ENCODE measurements around the gene PSMG1.
"Not testable (repeated sequence)": the region's sequence is repeated elsewhere in the genome, so short reads cannot be mapped to it uniquely, and the experiment has no call there.

The PSMG1 gene, protein sequence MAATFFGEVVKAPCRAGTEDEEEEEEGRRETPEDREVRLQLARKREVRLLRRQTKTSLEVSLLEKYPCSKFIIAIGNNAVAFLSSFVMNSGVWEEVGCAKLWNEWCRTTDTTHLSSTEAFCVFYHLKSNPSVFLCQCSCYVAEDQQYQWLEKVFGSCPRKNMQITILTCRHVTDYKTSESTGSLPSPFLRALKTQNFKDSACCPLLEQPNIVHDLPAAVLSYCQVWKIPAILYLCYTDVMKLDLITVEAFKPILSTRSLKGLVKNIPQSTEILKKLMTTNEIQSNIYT

DNA sequence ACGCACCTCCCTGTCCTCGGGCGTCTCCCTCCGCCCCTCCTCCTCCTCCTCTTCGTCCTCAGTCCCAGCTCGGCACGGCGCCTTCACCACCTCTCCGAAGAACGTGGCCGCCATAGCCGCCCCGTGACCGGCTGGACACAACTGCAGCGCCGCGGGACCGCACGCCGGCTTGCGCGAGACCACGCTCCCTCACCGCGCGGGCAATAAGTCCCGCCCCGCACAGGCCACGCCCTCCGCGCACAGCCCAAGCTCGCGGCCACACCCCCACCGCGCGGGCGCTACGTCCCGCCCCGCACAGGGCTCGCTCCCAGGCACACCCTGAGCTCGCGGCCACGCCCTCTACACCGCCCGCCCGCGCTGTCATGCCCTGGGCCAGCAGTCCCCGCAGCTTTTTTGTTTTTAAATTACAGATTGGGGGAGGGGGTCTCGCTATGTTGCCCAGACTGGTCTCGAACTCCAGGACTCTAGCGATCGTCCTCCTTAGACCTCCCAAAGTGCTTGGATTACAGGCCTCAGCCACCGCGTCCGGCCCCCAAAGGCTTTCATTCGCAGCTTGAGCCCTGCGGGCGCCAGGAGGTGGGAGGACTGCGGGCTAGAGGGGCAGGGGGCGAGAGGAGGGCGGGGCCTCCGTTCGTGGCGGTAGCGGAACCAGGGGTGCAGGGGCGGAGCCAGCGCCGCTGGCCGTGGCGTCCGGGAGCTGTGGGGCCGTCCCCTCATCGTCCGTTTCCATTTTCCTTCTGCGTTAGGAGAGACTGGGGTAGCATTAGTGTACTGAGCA is at the start of gene PSMG1:
Gene PSMG1, minus strand, starts transcription at position 180 of the 778 bp plus-strand sequence. Its CDS starts 66 bp downstream, at position 114.
- Histone ChIP-seq H3K9me3 (ENCODE audit: control insufficient read depth in 1 of 2, low read length in 2 of 2) (no peaks in the 10 kb centered on the region), H3K27me3 (ENCODE audit: control insufficient read depth in 1 of 2, insufficient read depth in 2 of 2, low read length in 2 of 2) (no peaks in the 10 kb centered on the region), H3K4me1 (ENCODE audit: control insufficient read depth in 1 of 2, insufficient read depth in 2 of 2, low read length in 2 of 2) (peaks cover 17 to 20% of the 10 kb centered on the region in 2 donors), H3K4me3 (ENCODE audit: low read depth in 1 of 2, low read length in 2 of 2) (peak within 1 kb of the TSS; percentile 82 to 90), H3K27ac (ENCODE audit: low read depth, low read length) (peak within 1 kb of the TSS; percentile 90), H3K36me3 (ENCODE audit: control insufficient read depth in 1 of 2, insufficient read depth in 2 of 2, low read length in 2 of 2) (peaks cover 3 to 8% of the 10 kb centered on the region in 2 donors), H3K9ac (ENCODE audit: low read depth in 1 of 2, low read length in 2 of 2) (peak within 1 kb of the TSS; percentile 78 to 83)

DNA sequence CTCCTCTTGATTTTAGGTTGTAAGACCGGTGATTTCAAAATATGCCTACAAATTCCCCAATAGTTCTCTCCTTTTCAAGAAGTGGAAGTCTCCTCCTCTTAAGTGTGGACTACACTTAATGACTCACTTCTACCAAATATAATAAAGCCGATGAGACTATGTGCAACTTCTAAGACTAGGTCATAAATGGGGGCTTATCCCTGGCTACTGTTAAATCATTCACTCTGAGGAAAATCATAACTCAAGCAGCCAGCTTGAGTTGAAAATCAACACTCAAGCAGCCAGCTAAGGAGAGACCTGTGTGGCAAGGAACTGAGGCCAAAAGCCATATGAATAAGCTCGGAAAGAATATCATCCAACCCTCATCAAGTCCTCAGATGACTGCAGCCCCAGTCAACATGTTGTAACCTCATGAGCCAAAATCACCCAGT is 49.6 kb upstream of the PSMG1 start:
- peaks cover 26 to 65% of the 10 kb centered on the region in 2 donors for H3K36me3 ChIP-seq (ENCODE audit: control insufficient read depth in 1 of 2, insufficient read depth in 2 of 2, low read length in 2 of 2)
- no peak overlapping the region for H3K27ac ChIP-seq (ENCODE audit: low read depth, low read length)

DNA sequence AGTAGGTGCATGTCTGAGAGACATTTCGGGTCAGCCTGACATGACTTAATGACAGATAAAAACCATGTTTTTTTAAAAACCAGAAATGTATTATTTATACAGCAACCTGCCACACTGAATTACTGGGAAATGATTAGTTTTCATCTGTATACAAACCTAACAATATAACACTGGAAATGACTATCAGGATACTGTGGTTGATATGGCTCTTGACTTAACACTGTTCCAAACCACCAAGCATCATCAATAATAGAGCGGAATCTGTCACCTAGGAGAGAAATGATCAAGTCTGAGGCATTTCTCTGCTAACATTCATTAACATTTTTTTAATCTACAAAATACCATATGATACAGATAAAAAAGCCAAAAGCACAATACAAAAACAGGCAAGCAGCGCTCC is 41.7 kb upstream of the PSMG1 start:
- Histone ChIP-seq H3K9ac (ENCODE audit: low read depth in 1 of 2, low read length in 2 of 2) (no peak overlapping the region), H3K4me1 (ENCODE audit: control insufficient read depth in 1 of 2, insufficient read depth in 2 of 2, low read length in 2 of 2) (no peaks in the 10 kb centered on the region), H3K9me3 (ENCODE audit: control insufficient read depth in 1 of 2, low read length in 2 of 2) (no peaks in the 10 kb centered on the region), H3K27me3 (ENCODE audit: control insufficient read depth in 1 of 2, insufficient read depth in 2 of 2, low read length in 2 of 2) (no peaks in the 10 kb centered on the region), H3K4me3 (ENCODE audit: low read depth in 1 of 2, low read length in 2 of 2) (no peak overlapping the region), H3K27ac (ENCODE audit: low read depth, low read length) (no peak overlapping the region), H3K36me3 (ENCODE audit: control insufficient read depth in 1 of 2, insufficient read depth in 2 of 2, low read length in 2 of 2) (peaks cover 13 to 59% of the 10 kb centered on the region in 2 donors)

More for the DNA sequence above, 49.6 kb upstream of the PSMG1 start:
- no peak overlapping the region for H3K9ac ChIP-seq (ENCODE audit: low read depth in 1 of 2, low read length in 2 of 2)
- H3K9me3 ChIP-seq (ENCODE audit: control insufficient read depth in 1 of 2, low read length in 2 of 2): no peaks in the 10 kb centered on the region
- no peak overlapping the region for H3K4me3 ChIP-seq (ENCODE audit: low read depth in 1 of 2, low read length in 2 of 2)
- H3K4me1 ChIP-seq (ENCODE audit: control insufficient read depth in 1 of 2, insufficient read depth in 2 of 2, low read length in 2 of 2): no peaks in the 10 kb centered on the region
- no peaks in the 10 kb centered on the region for H3K27me3 ChIP-seq (ENCODE audit: control insufficient read depth in 1 of 2, insufficient read depth in 2 of 2, low read length in 2 of 2)

DNA sequence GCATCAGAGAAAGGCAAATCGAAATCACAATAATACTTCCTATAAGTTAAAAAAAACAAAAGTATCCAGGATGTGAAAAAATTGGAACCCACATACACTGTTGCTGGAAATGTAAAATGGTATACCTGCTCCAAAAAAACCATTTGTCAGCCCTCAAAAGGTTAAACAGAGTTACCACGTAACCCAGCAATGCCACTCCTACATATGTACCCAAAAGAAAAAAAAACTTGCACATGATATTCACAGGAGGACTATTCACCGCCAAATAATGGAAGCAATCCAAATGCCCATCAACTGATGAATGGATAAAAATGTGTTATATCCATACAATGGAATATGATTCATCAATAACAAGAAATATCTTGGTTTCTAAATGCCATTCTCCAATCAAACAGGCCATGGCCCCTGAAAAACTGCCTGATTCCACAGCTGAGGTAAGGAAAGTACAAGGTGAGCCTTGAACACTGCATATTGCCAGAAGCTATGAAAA is 38.8 kb upstream of the PSMG1 start:
- H3K4me1 ChIP-seq (ENCODE audit: control insufficient read depth in 1 of 2, insufficient read depth in 2 of 2, low read length in 2 of 2): no peaks in the 10 kb centered on the region
- H3K27me3 ChIP-seq (ENCODE audit: control insufficient read depth in 1 of 2, insufficient read depth in 2 of 2, low read length in 2 of 2): no peaks in the 10 kb centered on the region
- H3K4me3 ChIP-seq (ENCODE audit: low read depth in 1 of 2, low read length in 2 of 2): no peak overlapping the region
- H3K36me3 ChIP-seq (ENCODE audit: control insufficient read depth in 1 of 2, insufficient read depth in 2 of 2, low read length in 2 of 2): peaks cover 16 to 51% of the 10 kb centered on the region in 2 donors
- no peaks in the 10 kb centered on the region for H3K9me3 ChIP-seq (ENCODE audit: control insufficient read depth in 1 of 2, low read length in 2 of 2)
- no peak overlapping the region for H3K27ac ChIP-seq (ENCODE audit: low read depth, low read length)
- no peak overlapping the region for H3K9ac ChIP-seq (ENCODE audit: low read depth in 1 of 2, low read length in 2 of 2)

DNA sequence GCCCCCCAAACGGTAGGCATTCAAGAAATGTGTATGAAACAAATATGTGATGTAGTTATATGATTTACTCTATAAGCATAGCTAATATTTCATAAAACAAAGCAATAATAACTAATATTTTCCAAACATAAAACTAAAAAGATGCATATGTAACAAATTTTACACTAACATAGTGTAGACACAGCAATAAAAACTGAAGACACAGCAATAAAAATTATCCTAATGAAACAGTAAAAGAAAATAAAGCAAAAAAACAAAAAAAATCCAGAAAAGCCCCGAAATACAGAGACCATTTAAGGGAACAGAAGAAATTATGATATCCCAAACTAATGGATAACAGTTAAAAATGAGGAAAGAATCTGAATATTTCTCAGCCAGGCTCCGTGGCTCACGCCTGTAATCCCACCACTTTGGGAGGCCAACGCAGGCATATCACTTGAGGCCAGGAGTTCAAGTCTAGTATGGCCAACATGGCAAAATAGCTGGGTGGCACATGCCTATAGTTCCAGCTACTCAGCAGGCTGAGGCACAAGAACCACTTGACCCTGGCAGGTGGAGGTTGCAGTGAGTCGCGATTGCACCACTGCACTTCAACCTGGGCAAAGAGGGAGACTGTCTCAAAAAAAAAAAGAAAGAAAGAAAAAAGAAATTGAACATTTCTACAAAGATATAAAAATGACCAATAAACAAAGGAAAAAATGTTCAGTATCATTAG is 38.2 kb upstream of the PSMG1 start:
- Histone ChIP-seq H3K4me1 (ENCODE audit: control insufficient read depth in 1 of 2, insufficient read depth in 2 of 2, low read length in 2 of 2) (no peaks in the 10 kb centered on the region), H3K36me3 (ENCODE audit: control insufficient read depth in 1 of 2, insufficient read depth in 2 of 2, low read length in 2 of 2) (peaks cover 16 to 49% of the 10 kb centered on the region in 2 donors), H3K9ac (ENCODE audit: low read depth in 1 of 2, low read length in 2 of 2) (no peak overlapping the region), H3K27me3 (ENCODE audit: control insufficient read depth in 1 of 2, insufficient read depth in 2 of 2, low read length in 2 of 2) (no peaks in the 10 kb centered on the region), H3K27ac (ENCODE audit: low read depth, low read length) (no peak overlapping the region), H3K9me3 (ENCODE audit: control insufficient read depth in 1 of 2, low read length in 2 of 2) (no peaks in the 10 kb centered on the region), H3K4me3 (ENCODE audit: low read depth in 1 of 2, low read length in 2 of 2) (no peak overlapping the region)

DNA sequence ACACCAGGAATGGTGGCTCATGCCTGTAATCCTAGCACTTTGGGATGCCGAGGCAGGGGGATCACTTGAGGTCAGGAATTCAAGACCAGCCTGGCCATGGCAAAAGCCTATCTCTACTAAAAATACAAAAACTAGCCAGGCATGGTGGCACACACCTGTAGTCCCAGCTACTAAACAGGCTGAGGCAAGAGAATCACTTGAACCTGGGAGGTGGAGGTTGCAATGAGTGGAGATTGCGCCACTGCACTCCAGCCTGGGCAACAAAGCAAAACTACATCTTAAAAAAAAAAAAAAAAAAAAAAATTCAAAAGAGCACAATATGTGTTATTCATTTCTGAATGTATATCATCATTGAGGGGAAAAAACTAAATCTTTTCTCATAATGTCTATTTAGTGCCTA is 37.6 kb upstream of the PSMG1 start:
- H3K27me3 ChIP-seq (ENCODE audit: control insufficient read depth in 1 of 2, insufficient read depth in 2 of 2, low read length in 2 of 2); H3K4me3 ChIP-seq (ENCODE audit: low read depth in 1 of 2, low read length in 2 of 2); H3K27ac ChIP-seq (ENCODE audit: low read depth, low read length); H3K4me1 ChIP-seq (ENCODE audit: control insufficient read depth in 1 of 2, insufficient read depth in 2 of 2, low read length in 2 of 2); H3K9me3 ChIP-seq (ENCODE audit: control insufficient read depth in 1 of 2, low read length in 2 of 2); H3K9ac ChIP-seq (ENCODE audit: low read depth in 1 of 2, low read length in 2 of 2): not testable (repeated sequence)
- peaks cover 18 to 44% of the 10 kb centered on the region in 2 donors for H3K36me3 ChIP-seq (ENCODE audit: control insufficient read depth in 1 of 2, insufficient read depth in 2 of 2, low read length in 2 of 2)

DNA sequence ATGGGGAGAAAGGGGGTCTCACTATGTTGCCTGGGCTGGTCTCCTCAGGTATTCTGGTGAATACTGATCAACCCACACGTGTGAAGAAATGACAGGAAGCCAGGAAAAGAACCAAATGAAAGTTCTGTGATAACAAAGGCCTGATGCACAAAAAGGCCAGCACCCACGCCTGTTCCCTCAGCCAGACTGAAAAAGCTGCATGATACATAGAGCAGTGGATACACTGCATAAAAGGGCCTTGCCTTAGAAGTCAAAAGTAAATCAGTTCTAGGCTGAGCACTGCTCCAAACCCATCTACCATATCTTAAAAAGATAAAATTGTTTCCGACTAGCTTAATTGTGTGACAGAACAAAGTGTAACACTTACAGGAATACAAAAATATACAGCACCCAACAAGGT is 36.9 kb upstream of the PSMG1 start:
- H3K4me3 ChIP-seq (ENCODE audit: low read depth in 1 of 2, low read length in 2 of 2): no peak overlapping the region
- no peak overlapping the region for H3K9ac ChIP-seq (ENCODE audit: low read depth in 1 of 2, low read length in 2 of 2)
- H3K36me3 ChIP-seq (ENCODE audit: control insufficient read depth in 1 of 2, insufficient read depth in 2 of 2, low read length in 2 of 2): peaks cover 18 to 46% of the 10 kb centered on the region in 2 donors
- no peaks in the 10 kb centered on the region for H3K4me1 ChIP-seq (ENCODE audit: control insufficient read depth in 1 of 2, insufficient read depth in 2 of 2, low read length in 2 of 2)
- H3K27ac ChIP-seq (ENCODE audit: low read depth, low read length): no peak overlapping the region
- no peaks in the 10 kb centered on the region for H3K27me3 ChIP-seq (ENCODE audit: control insufficient read depth in 1 of 2, insufficient read depth in 2 of 2, low read length in 2 of 2)
- no peaks in the 10 kb centered on the region for H3K9me3 ChIP-seq (ENCODE audit: control insufficient read depth in 1 of 2, low read length in 2 of 2)

DNA sequence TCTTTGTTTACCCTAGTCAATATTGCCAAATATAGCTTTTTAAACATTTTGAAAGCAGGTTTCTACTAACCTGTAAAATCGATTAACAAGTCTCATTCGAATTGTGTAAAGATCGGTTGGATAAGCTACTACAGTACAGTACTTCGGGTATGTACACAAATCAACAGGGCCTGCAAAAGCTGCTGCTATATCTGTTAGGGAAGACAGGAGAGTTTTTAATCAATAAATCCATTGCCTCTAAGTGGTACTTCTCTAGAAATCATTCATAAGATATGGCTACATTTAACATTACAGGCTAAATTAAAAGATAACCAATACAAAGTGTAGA is 34.8 kb upstream of the PSMG1 start:
- Histone ChIP-seq H3K9ac (ENCODE audit: low read depth in 1 of 2, low read length in 2 of 2) (no peak overlapping the region), H3K4me3 (ENCODE audit: low read depth in 1 of 2, low read length in 2 of 2) (no peak overlapping the region), H3K27ac (ENCODE audit: low read depth, low read length) (no peak overlapping the region), H3K36me3 (ENCODE audit: control insufficient read depth in 1 of 2, insufficient read depth in 2 of 2, low read length in 2 of 2) (peaks cover 18 to 42% of the 10 kb centered on the region in 2 donors), H3K27me3 (ENCODE audit: control insufficient read depth in 1 of 2, insufficient read depth in 2 of 2, low read length in 2 of 2) (no peaks in the 10 kb centered on the region), H3K9me3 (ENCODE audit: control insufficient read depth in 1 of 2, low read length in 2 of 2) (no peaks in the 10 kb centered on the region), H3K4me1 (ENCODE audit: control insufficient read depth in 1 of 2, insufficient read depth in 2 of 2, low read length in 2 of 2) (no peaks in the 10 kb centered on the region)

DNA sequence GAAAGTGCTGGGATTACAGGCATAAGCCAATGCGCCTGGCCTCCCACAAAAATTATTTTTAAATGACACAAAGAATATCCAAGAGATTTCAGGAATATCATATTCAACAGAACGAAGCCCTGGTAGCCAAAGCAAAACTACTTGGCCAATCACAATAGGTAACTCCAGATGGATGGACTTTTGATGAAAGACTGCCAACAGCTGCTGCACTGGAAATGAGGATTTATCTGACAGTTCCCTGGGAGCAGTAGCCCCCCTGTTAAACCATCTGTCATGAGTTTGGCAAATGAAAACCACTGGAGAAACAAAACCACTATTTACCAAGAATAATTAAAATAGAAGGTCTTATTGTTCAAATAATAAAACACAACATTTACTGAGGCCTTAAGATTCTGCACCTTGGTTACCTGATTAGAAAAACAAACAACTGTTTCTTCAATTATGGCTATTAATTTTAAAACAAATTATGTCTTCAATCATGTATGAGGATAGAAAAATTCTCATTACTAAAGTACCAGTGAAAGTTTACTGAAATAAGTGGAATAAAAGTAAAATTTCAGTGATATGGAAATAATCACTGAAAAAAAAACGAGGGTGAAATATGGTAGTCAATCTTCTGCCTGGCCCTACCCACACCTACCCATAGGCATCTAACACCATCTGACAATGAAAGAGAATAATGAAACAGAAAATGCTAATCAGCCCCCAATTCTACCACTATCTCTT is 34.3 kb upstream of the PSMG1 start:
- Histone ChIP-seq H3K36me3 (ENCODE audit: control insufficient read depth in 1 of 2, insufficient read depth in 2 of 2, low read length in 2 of 2) (peaks cover 18 to 42% of the 10 kb centered on the region in 2 donors), H3K27ac (ENCODE audit: low read depth, low read length) (no peak overlapping the region), H3K9me3 (ENCODE audit: control insufficient read depth in 1 of 2, low read length in 2 of 2) (no peaks in the 10 kb centered on the region)

More for the DNA sequence above, 34.3 kb upstream of the PSMG1 start:
- no peak overlapping the region for H3K9ac ChIP-seq (ENCODE audit: low read depth in 1 of 2, low read length in 2 of 2)
- H3K4me3 ChIP-seq (ENCODE audit: low read depth in 1 of 2, low read length in 2 of 2): no peak overlapping the region
- H3K4me1 ChIP-seq (ENCODE audit: control insufficient read depth in 1 of 2, insufficient read depth in 2 of 2, low read length in 2 of 2): no peaks in the 10 kb centered on the region
- H3K27me3 ChIP-seq (ENCODE audit: control insufficient read depth in 1 of 2, insufficient read depth in 2 of 2, low read length in 2 of 2): no peaks in the 10 kb centered on the region

Measured in duodenal mucosa (tissue), 2 donors.